ENCODE results near the gene PYGL.

- TF ChIP-seq CTCF (IDR thresholded peaks at IDR 0.05; ENCODE audit: insufficient read depth, low read length) (no peak), POLR2AphosphoS5 (IDR thresholded peaks at IDR 0.05; ENCODE audit: low read depth) (no peak)
These were observed 29.8 kb upstream of the PYGL start for GRCh38 chr14:50974118-50974517.

Measured in HL-60 (cell line).